Suprapubic skin (tissue), 4 donors: ENCODE results near the gene GRIA3.

Source experiments
- EP300 ChIP-seq: sonication (generic); formaldehyde crosslinking; IDR thresholded peaks from one replicate; pipeline ENCODE4 v1.6.1; 2017; ENCODE audit warnings: antibody characterized with exemption
- POLR2A ChIP-seq, 2 donors: fragments of 450-650 bp; IDR thresholded peaks; one replicate each; pipeline ENCODE4 v1.6.1; 2017; ENCODE audit warnings: antibody characterized with exemption in 2 of 2, mild to moderate bottlenecking in 2 of 2, moderate library complexity in 2 of 2
- POLR2AphosphoS5 ChIP-seq, 3 donors: sonication (generic); formaldehyde crosslinking; IDR thresholded peaks; one replicate each; pipeline ENCODE4 v1.6.1; 2017; ENCODE audit warnings: antibody characterized with exemption in 3 of 3
- TF ChIP-seq, protein P1 (sequence below), 2 donors: fragments of 200-600 bp in 1 of 2; fragments of 450-650 bp in 1 of 2; sonication (generic) in 1 of 2; IDR thresholded peaks; one replicate each; pipeline ENCODE4 v1.5.1; 2016 to 2019; ENCODE audit warnings: antibody characterized with exemption in 2 of 2, mild to moderate bottlenecking in 1 of 2, moderate library complexity in 1 of 2

DNA sequence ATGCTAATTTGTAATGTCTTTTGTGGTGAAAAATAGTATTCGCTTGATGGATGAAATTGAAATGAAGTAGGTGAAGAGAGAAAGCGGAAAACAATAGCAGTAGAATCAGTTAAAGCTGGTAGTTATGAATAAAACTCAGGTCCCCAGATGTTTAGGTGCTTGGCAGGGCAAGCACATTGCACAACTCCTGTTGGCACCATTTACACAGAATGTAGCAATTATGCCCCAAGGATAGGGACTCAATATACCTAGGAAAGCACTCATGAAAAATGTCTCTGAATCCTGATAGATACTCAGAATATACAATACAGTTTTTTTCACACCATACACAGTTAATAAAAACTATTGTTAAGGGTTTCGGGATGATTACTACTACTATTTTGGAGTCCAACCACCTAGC lies 26.5 kb upstream of the GRIA3 start:
- TF ChIP-seq, protein P1, sequence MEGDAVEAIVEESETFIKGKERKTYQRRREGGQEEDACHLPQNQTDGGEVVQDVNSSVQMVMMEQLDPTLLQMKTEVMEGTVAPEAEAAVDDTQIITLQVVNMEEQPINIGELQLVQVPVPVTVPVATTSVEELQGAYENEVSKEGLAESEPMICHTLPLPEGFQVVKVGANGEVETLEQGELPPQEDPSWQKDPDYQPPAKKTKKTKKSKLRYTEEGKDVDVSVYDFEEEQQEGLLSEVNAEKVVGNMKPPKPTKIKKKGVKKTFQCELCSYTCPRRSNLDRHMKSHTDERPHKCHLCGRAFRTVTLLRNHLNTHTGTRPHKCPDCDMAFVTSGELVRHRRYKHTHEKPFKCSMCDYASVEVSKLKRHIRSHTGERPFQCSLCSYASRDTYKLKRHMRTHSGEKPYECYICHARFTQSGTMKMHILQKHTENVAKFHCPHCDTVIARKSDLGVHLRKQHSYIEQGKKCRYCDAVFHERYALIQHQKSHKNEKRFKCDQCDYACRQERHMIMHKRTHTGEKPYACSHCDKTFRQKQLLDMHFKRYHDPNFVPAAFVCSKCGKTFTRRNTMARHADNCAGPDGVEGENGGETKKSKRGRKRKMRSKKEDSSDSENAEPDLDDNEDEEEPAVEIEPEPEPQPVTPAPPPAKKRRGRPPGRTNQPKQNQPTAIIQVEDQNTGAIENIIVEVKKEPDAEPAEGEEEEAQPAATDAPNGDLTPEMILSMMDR (IDR thresholded peaks at IDR 0.05) = no peak
- no peak for TF ChIP-seq POLR2A (IDR thresholded peaks at IDR 0.05)
- TF ChIP-seq POLR2AphosphoS5 (IDR thresholded peaks at IDR 0.05) = no peak
- TF ChIP-seq EP300 = no peak
